ENCODE results near the gene PARVB.

Gene PARVB

GRCh38 chr22:44026066-44026629 is 2.0 kb downstream of the PARVB start:
- no peaks in the 10 kb centered on the region for H3K27me3 ChIP-seq (ENCODE audit: low read depth)

DNA sequence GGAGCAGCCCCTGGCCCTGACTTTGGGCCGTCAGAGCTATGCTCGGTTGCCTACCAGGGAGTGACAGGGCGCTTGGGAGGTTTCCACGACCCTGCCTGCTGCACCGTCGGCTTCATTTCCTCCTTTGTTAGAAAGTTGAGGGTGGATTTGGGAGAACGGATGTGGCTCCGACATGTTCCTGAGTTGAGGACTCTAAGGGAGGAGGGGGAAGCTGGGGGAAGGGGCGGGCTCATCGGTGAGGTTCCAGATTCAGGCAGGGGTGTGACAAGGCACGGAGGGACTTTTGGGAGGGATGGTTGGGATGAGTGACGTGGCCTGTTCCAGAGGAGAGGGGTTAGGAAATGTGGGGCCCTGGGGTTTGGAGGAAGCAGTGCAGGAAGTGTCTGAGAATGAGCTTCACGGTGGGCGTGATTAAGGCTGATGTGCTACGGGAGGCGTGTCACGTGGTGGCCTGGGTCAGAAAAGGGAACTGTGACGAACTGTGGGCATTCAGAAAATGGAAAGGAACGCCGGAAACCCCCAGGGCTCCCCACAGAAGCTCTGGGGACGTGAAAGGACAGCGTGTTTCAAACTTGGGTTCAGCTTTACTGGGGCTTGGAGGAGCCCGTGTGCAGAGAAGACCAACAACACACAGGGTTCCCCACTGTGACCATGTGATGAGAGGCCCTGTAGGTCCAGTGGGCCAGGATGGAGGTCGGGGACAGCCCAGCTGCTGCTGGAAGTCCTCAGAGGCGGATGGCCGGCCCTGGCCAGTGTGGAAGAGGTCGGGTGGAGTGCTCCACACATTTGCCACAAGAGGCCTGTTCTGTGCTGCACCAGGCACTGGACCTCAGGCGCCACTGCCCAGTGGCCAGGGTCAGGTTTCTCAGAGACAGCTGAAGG is 2.8 kb downstream of the PARVB start:
- Histone ChIP-seq H3K4me3 (peak overlapping the region; percentile 50), H3K27me3 (ENCODE audit: low read depth) (no peaks in the 10 kb centered on the region), H3K9me3 (no peaks in the 10 kb centered on the region), H3K4me1 (peaks cover 21% of the 10 kb centered on the region), H3K36me3 (replicated peaks) (peaks cover 3% of the 10 kb centered on the region)
- peak; percentile 66 to 84 for DNase-seq (ENCODE audit: low spot score in 2 of 2)
- in situ Hi-C loops (cut with MboI; ENCODE audit: low sequenced_read_pairs), result no loop called here

More at GRCh38 chr22:44026066-44026629, 2.0 kb downstream of the PARVB start:
- peak overlapping the region; percentile 50 for H3K4me3 ChIP-seq
- no peaks in the 10 kb centered on the region for H3K9me3 ChIP-seq
- peak; percentile 44 to 60 for DNase-seq (ENCODE audit: low spot score in 2 of 2)
- no peaks in the 10 kb centered on the region for H3K36me3 ChIP-seq (replicated peaks)
- in situ Hi-C loops (cut with MboI; ENCODE audit: low sequenced_read_pairs), result no loop called here
- H3K4me1 ChIP-seq, result peaks cover 22% of the 10 kb centered on the region

DNA sequence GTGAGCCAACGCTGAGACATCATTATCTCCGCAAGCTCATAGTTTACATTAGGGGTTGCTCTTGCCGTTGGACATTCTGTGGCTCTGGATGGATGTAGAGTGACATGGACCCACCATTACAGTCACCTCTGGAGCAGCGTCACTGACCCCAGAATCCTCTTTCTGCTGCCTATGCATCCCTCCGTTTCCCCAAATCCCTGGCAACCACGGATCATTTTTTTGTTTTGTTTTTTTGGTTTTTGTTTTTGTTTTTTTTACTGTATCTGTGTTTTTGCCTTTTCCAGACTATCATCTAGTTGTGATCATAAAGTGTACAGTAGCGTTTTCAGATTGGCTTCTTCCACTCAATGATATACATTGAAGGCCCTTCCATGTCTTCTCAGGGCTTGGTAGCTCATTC is 4.0 kb downstream of the PARVB start:
- H3K4me1 ChIP-seq, result peaks cover 11% of the 10 kb centered on the region
- in situ Hi-C loops (cut with MboI; ENCODE audit: low sequenced_read_pairs), result no loop called here
- DNase-seq (ENCODE audit: low spot score in 2 of 2), result no peak
- H3K9me3 ChIP-seq, result no peaks in the 10 kb centered on the region
- no peaks in the 10 kb centered on the region for H3K27me3 ChIP-seq (ENCODE audit: low read depth)
- peaks cover 4% of the 10 kb centered on the region for H3K36me3 ChIP-seq (replicated peaks)
- no peak overlapping the region for H3K4me3 ChIP-seq

DNA sequence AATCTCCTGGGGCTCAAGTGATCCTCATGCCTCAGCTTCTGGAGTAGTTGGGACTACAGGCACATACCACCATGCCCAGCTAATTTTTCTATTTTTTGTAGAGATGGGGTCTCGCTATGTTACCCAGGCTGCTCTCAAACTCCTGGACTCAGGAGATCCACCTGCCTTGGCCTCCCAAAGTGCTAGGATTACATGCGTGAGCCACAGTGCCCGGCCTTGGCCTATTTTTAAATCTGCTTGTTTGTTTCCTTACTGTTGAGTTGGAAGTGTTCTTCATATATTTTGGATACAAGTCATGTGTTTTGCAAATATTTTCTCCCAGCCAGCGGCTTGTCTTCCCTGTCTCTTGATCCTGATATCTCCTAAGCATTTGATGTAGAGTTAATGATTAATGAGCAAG is 5.0 kb downstream of the PARVB start:
- DNase-seq (ENCODE audit: low spot score in 2 of 2), result no peak
- H3K27me3 ChIP-seq (ENCODE audit: low read depth), result no peaks in the 10 kb centered on the region
- in situ Hi-C loops (cut with MboI; ENCODE audit: low sequenced_read_pairs), result no loop called here
- no peak overlapping the region for H3K4me3 ChIP-seq
- H3K36me3 ChIP-seq (replicated peaks), result peaks cover 4% of the 10 kb centered on the region
- peaks cover 7% of the 10 kb centered on the region for H3K4me1 ChIP-seq
- no peaks in the 10 kb centered on the region for H3K9me3 ChIP-seq

DNA sequence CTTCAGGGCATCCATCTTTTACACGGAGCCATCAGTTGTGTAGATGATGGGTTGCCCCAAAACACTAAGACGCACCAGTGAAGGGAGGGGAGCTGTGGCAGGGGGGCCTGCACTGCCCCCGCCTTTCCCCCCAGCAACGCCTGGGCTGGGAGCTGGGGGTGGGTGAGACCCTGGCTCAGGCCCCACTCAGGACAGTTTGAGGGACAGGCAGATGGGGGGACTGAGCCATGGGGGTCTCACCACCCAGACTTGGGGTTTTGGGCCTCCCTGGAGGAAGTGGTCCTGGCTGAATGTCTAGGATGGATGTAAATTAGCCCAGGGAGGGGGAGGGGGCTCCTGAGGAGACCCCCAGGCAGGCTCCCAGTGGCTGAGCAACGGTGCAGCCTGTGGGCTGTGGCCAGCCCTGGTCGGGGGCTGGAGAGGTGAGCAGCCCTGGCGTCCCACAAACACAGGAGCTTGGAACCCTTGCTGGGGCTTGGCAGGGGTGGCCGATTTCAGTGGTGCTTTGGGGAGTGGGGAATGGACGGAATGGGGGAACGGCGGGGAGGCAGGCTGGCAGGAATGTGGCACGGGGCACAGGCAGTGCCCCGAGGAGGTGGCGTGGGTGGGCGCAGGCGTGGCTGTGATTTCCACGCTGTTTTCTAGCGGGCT is 6.1 kb downstream of the PARVB start:
- Histone ChIP-seq H3K4me3 (no peak overlapping the region), H3K9me3 (no peaks in the 10 kb centered on the region), H3K27me3 (ENCODE audit: low read depth) (no peaks in the 10 kb centered on the region), H3K4me1 (peaks cover 7% of the 10 kb centered on the region), H3K36me3 (replicated peaks) (peaks cover 4% of the 10 kb centered on the region)
- no peak for DNase-seq (ENCODE audit: low spot score in 2 of 2)
- in situ Hi-C loops (cut with MboI; ENCODE audit: low sequenced_read_pairs), result no loop called here

DNA sequence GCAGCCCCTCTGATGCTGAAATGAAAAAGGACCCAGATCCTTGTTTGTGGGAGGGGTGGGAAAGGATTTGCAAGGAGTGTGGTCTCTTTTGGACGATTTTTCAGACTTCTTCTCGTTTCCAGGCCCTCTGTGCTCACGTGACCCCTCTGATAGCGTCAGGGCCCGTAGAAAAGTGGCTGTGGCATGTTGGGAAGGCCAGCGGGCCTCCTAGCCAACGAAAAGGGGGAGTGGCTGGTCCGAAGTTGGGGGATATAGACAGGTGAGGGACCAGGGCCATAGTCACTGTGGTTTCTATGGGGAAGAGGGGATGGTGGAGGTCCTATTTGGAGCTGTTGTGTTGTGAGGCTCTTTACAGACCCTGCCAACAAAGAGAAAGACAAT is 6.6 kb downstream of the PARVB start:
- Histone ChIP-seq H3K4me1 (peaks cover 7% of the 10 kb centered on the region), H3K36me3 (replicated peaks) (peaks cover 4% of the 10 kb centered on the region), H3K27me3 (ENCODE audit: low read depth) (no peaks in the 10 kb centered on the region), H3K9me3 (no peaks in the 10 kb centered on the region), H3K4me3 (no peak overlapping the region)
- in situ Hi-C loops (cut with MboI; ENCODE audit: low sequenced_read_pairs), result no loop called here
- DNase-seq (ENCODE audit: low spot score in 2 of 2), result no peak

DNA sequence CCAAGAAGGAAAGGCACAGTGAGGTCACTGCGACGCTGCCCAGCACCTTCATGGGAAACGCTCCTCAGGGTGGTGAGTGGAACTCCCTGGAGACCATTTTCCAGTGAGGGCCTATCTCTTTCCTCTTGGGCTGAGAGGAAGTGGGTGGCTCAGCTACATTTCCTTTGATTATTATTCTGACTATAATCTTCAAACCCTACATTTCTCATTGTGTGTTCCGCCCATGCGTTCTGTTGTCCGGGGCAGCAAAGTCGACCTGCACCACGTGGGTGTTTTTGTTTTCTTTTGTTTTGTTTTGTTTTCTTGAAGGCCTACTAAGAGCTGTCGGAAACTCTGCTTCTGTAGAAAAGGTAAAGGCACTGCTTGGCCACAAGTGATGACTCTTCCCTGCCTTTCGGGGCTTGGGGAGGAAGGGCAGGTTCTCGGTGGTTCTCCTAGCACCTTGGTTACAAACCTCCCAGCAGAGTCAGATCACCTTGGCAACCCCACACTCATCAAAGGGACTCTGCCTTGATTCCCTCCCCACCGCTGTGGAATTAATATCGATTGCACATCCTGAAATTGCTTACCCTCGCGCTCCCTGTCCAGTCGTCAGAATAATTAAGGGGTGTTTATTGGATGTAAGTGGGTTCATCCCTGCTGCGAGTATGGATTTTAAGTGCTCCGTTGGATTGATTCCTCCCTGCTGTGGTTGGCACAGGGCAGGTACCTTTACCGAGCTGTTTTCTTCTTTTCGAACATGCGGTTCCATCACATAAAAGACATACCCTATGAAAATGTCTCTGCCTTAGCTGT is 7.3 kb downstream of the PARVB start:
- H3K4me3 ChIP-seq, result no peak overlapping the region
- no peak for DNase-seq (ENCODE audit: low spot score in 2 of 2)
- no peaks in the 10 kb centered on the region for H3K9me3 ChIP-seq
- in situ Hi-C loops (cut with MboI; ENCODE audit: low sequenced_read_pairs), result no loop called here
- H3K36me3 ChIP-seq (replicated peaks), result peaks cover 4% of the 10 kb centered on the region
- no peaks in the 10 kb centered on the region for H3K27me3 ChIP-seq (ENCODE audit: low read depth)
- peaks cover 7% of the 10 kb centered on the region for H3K4me1 ChIP-seq

DNA sequence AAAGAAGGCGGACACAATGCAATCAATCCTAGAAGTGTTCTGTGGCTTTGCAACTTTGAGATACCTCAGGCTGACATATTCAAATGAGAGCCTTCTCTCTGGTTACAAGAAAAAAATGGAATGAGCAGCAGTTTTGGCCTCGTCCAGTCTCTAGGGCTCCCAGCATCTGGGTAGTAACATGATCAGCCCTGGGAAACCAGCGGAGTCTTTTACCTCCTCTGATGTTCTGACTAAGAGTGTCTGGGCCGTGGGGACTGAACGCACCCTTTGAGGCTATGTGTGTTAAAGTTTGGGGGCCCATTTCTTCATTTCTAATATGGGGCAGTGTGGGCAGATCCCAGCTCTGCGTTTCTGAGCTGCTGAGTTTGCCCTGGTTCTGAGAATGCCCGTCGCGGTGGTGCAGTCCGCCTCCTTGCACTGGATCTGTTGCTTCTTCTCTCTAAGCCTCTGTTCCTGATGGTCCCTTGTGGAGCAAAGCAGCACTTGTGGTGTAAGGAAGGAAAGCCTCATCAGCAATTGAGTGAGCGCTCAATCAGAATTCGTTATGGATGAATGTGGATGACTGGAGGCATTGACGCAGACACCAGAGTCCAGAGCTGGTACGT is 8.1 kb downstream of the PARVB start:
- no peak for DNase-seq (ENCODE audit: low spot score in 2 of 2)
- Histone ChIP-seq H3K4me3 (no peak overlapping the region), H3K27me3 (ENCODE audit: low read depth) (no peaks in the 10 kb centered on the region), H3K9me3 (no peaks in the 10 kb centered on the region), H3K4me1 (peaks cover 3% of the 10 kb centered on the region), H3K36me3 (replicated peaks) (peaks cover 4% of the 10 kb centered on the region)
- in situ Hi-C loops (cut with MboI; ENCODE audit: low sequenced_read_pairs), result no loop called here

- Histone ChIP-seq H3K36me3 (replicated peaks) (peaks cover 4% of the 10 kb centered on the region), H3K9me3 (no peaks in the 10 kb centered on the region), H3K27me3 (ENCODE audit: low read depth) (no peaks in the 10 kb centered on the region), H3K4me1 (no peaks in the 10 kb centered on the region; the same call in 1 of the 2 replicates), H3K4me3 (no peak overlapping the region)
- no peak for DNase-seq (ENCODE audit: low spot score in 2 of 2)
- in situ Hi-C loops (cut with MboI; ENCODE audit: low sequenced_read_pairs), result no loop called here
Measured at GRCh38 chr22:44033287-44033686, 9.2 kb downstream of the PARVB start.

DNA sequence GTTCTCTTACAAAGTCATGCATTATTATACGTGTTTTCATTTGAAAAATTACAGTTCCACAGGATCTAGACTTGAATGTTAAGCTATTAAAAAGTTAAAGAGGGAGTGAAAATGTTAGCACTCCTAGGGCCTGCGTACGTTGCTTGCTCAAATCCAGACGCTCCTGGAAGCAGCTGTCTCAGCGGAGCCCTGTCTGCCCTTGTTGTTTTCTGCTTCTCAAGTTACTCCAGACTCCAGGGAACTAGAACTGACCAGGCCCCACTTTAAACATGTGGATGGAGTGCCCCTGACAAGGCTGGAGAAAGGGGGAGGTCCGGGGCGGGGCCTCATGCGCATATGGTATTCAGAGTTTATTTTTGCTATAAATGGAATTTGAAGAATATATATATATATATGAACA is 9.6 kb downstream of the PARVB start:
- H3K4me3 ChIP-seq, result no peak overlapping the region
- peak in 1 of 2 experiments; percentile 22 for DNase-seq (ENCODE audit: low spot score in 2 of 2)
- H3K36me3 ChIP-seq (replicated peaks), result peaks cover 4% of the 10 kb centered on the region
- in situ Hi-C loops (cut with MboI; ENCODE audit: low sequenced_read_pairs), result no loop called here
- H3K4me1 ChIP-seq, result no peaks in the 10 kb centered on the region; the same call in 1 of the 2 replicates
- H3K27me3 ChIP-seq (ENCODE audit: low read depth), result no peaks in the 10 kb centered on the region
- no peaks in the 10 kb centered on the region for H3K9me3 ChIP-seq

GRCh38 chr22:44037519-44038375 is 13.6 kb downstream of the PARVB start:
- no peak for DNase-seq (ENCODE audit: low spot score in 2 of 2)
- Histone ChIP-seq H3K4me1 (no peaks in the 10 kb centered on the region; the same call in 1 of the 2 replicates), H3K36me3 (replicated peaks) (no peaks in the 10 kb centered on the region), H3K27me3 (ENCODE audit: low read depth) (no peaks in the 10 kb centered on the region), H3K9me3 (no peaks in the 10 kb centered on the region), H3K4me3 (no peak overlapping the region)
- in situ Hi-C loops (cut with MboI; ENCODE audit: low sequenced_read_pairs), result no loop called here

- no peak overlapping the region for H3K4me3 ChIP-seq
- H3K4me1 ChIP-seq, result no peaks in the 10 kb centered on the region
- no peak for DNase-seq (ENCODE audit: low spot score in 2 of 2)
- H3K36me3 ChIP-seq (replicated peaks), result no peaks in the 10 kb centered on the region
- in situ Hi-C loops (cut with MboI; ENCODE audit: low sequenced_read_pairs), result no loop called here
- H3K27me3 ChIP-seq (ENCODE audit: low read depth), result no peaks in the 10 kb centered on the region
- no peaks in the 10 kb centered on the region for H3K9me3 ChIP-seq
Measured at GRCh38 chr22:44039566-44040171, 15.6 kb downstream of the PARVB start.
